MCF 10A (cell line): ENCODE measurements around the gene PIK3C2G. TPM values are rescaled to one million over a fixed set of nuclear protein-coding genes. Genes with fewer than 3 reads are reported as not detected.

Experiments
- BruUV-seq: library from RNA; stranded (reverse); fragments of 400-500 nt; replicated peaks from 2 replicates; lab custom pipeline; 2021; lab: Mats Ljungman, UMichigan
- CTCF ChIA-PET: fragments of 300-600 bp; sonication (Branson Sonifier 250); formaldehyde crosslinking; extraction: SDS; loops from one replicate; lab custom pipeline; 2021; ENCODE audit warnings: antibody characterized with exemption, inconsistent platforms; lab: Yijun Ruan, JAX
- POLR2A ChIA-PET: fragments of 300-600, 350-650 bp; sonication (Branson Sonifier 250); formaldehyde crosslinking; extraction: SDS; loops from one replicate; lab custom pipeline; 2020; ENCODE audit warnings: antibody characterized with exemption, inconsistent platforms; lab: Yijun Ruan, JAX
- DNase-seq: peaks from one replicate; pipeline ENCODE4 v3.0.0-alpha.2; 2018; ENCODE audit not compliant: unreplicated experiment
- H3K27ac Mint-ChIP-seq: one replicate; pipeline ENCODE4 v1.8.0; 2022; ENCODE audit warnings: mild to moderate bottlenecking, low read depth, mixed read lengths; ENCODE audit not compliant: unreplicated experiment
- H3K27me3 Mint-ChIP-seq: one replicate; pipeline ENCODE4 v1.8.0; 2022; ENCODE audit warnings: mixed read lengths; ENCODE audit not compliant: insufficient read depth, unreplicated experiment
- H3K36me3 Mint-ChIP-seq: one replicate; pipeline ENCODE4 v1.8.0; 2022; ENCODE audit warnings: mild to moderate bottlenecking, moderate library complexity, mixed read lengths; ENCODE audit not compliant: insufficient read depth, unreplicated experiment
- H3K4me1 Mint-ChIP-seq: one replicate; pipeline ENCODE4 v1.8.0; 2022; ENCODE audit warnings: mixed read lengths; ENCODE audit not compliant: insufficient read depth, unreplicated experiment
- H3K4me3 Mint-ChIP-seq: one replicate; pipeline ENCODE4 v1.8.0; 2022; ENCODE audit warnings: mild to moderate bottlenecking, moderate library complexity, mixed read lengths; ENCODE audit not compliant: unreplicated experiment
- H3K9me3 Mint-ChIP-seq: one replicate; pipeline ENCODE4 v1.8.0; 2022; ENCODE audit warnings: mixed read lengths; ENCODE audit not compliant: unreplicated experiment
- CTCF ChIP-seq: fragments of 200-600 bp; IDR thresholded peaks from one replicate; pipeline ENCODE4 v1.8.0; 2022; ENCODE audit warnings: antibody characterized with exemption, mild to moderate bottlenecking; ENCODE audit not compliant: unreplicated experiment
- intact Hi-C: fragments of 100-400 bp; cut with micrococcal nuclease; formaldehyde crosslinking; loops from 2 replicates; pipeline ENCODE4 v1.14.1; 2022
- total RNA-seq: library from RNA; stranded (reverse); gene quantifications from 2 replicates; pipeline ENCODE4 v1.2.3, GENCODE V29; 2022

Gene PIK3C2G
- total RNA-seq, 1 experiment from 2014 or later, result 10.6 TPM

- Mint-ChIP-seq H3K36me3 (peaks cover 15% of the 10 kb centered on the region), H3K4me1 (no peaks in the 10 kb centered on the region), H3K27ac (no peak overlapping the region), H3K27me3 (no peaks in the 10 kb centered on the region), H3K4me3 (no peak overlapping the region), H3K9me3 (no peaks in the 10 kb centered on the region)
- no TSS peak for BruUV-seq
- POLR2A ChIA-PET, result no interaction called here
- DNase-seq, result no peak
- intact Hi-C loops, result no loop called here
- no peak for TF ChIP-seq CTCF
- CTCF ChIA-PET, result interaction anchor here (0.7 to 1.1 kb wide), 2 partner anchors 32 to 91 kb away, joined by 4 to 5 read pairs; no protein-coding TSS in a partner anchor
These were observed 79.5 kb downstream of the PIK3C2G start for GRCh38 chr12:18340786-18341185.

- ChIA-PET CTCF (interaction anchor here (1.4 kb wide), 1 partner anchor 24 kb away, joined by 4 read pairs; no protein-coding TSS in a partner anchor), POLR2A (no interaction called here)
- TF ChIP-seq CTCF, result no peak
- no peak for DNase-seq
- no peaks in the 10 kb centered on the region for H3K27me3 Mint-ChIP-seq
- no peaks in the 10 kb centered on the region for H3K4me1 Mint-ChIP-seq
- no peak overlapping the region for H3K27ac Mint-ChIP-seq
- H3K4me3 Mint-ChIP-seq, result no peak overlapping the region
- H3K9me3 Mint-ChIP-seq, result no peaks in the 10 kb centered on the region
- no TSS peak for BruUV-seq
- H3K36me3 Mint-ChIP-seq, result peaks cover under 1% of the 10 kb centered on the region
- intact Hi-C loops, result no loop called here
These were observed 82.4 kb downstream of the PIK3C2G start for GRCh38 chr12:18343708-18344107.

GRCh38 chr12:18345021-18345735 lies 83.9 kb downstream of the PIK3C2G start:
- ChIA-PET CTCF (interaction anchor here (1.0 to 1.4 kb wide), 3 partner anchors 25 to 85 kb away, joined by 3 to 4 read pairs (median 3); no protein-coding TSS in a partner anchor), POLR2A (no interaction called here)
- no peak overlapping the region for H3K27ac Mint-ChIP-seq

More at GRCh38 chr12:18345021-18345735, 83.9 kb downstream of the PIK3C2G start:
- H3K4me3 Mint-ChIP-seq, result no peak overlapping the region
- peaks cover 6% of the 10 kb centered on the region for H3K4me1 Mint-ChIP-seq
- no peaks in the 10 kb centered on the region for H3K9me3 Mint-ChIP-seq
- peaks cover 5% of the 10 kb centered on the region for H3K36me3 Mint-ChIP-seq
- no peak for TF ChIP-seq CTCF
- DNase-seq, result no peak
- BruUV-seq, result no TSS peak
- H3K27me3 Mint-ChIP-seq, result no peaks in the 10 kb centered on the region
- intact Hi-C loops, result no loop called here
